Measurements from ENCODE around the gene CCNA2. TPM values are rescaled to one million over a fixed set of nuclear protein-coding genes. Genes with fewer than 3 reads are reported as not detected.
A peak's percentile ranks its signal among the peaks of the same experiment; 100 is the strongest.

Gene CCNA2
- total RNA-seq, 1 experiment from 2014 or later: 89.2 TPM

- no peaks in the 10 kb centered on the region for H3K27me3 ChIP-seq (ENCODE audit: insufficient read depth, low read length)
- no peak overlapping the region for H3K27ac ChIP-seq (ENCODE audit: insufficient read length, low read depth, low read length)
- H3K56ac ChIP-seq (ENCODE audit: insufficient read length, low read depth, low read length): no peak overlapping the region
- no peak for TF ChIP-seq CTCF (conservative IDR thresholded peaks at IDR 0.05)
- DNase-seq: no peak
- Mint-ChIP-seq H3K27me3 (ENCODE audit: low read depth) (no peaks in the 10 kb centered on the region), H3K9me3 (no peaks in the 10 kb centered on the region), H3K27ac (peak overlapping the region; percentile 63 to 91 (median 65); a peak in 5 of 7 replicates), H3K4me1 (peaks cover 8 to 14% of the 10 kb centered on the region in 2 experiments), H3K36me3 (ENCODE audit: insufficient read depth in 1 of 3, low read depth in 3 of 3) (peaks cover 21 to 31% (median 30%) of the 10 kb centered on the region in 3 experiments), H3K4me3 (peak overlapping the region; percentile 99 to 100)
- H3T11ph ChIP-seq (ENCODE audit: low read length): no peak overlapping the region
- no peak overlapping the region for H4K91ac ChIP-seq (ENCODE audit: insufficient read length, low read depth, low read length)
- no peak overlapping the region for H2BK15ac ChIP-seq (ENCODE audit: low read depth, low read length)
- no peak overlapping the region for H2AK5ac ChIP-seq (ENCODE audit: insufficient read length, low read length)
- peak overlapping the region; percentile 79 for H2AFZ ChIP-seq (ENCODE audit: low read length)
- H2BK5ac ChIP-seq (ENCODE audit: insufficient read length, low read length): no peak overlapping the region
- no peak overlapping the region for H3K23ac ChIP-seq (ENCODE audit: insufficient read length, low read depth, low read length)
- H4K20me1 ChIP-seq (ENCODE audit: control insufficient read depth, insufficient read depth, insufficient read length): no peaks in the 10 kb centered on the region
- no peaks in the 10 kb centered on the region for H3K9me3 ChIP-seq (ENCODE audit: control insufficient read depth, low read depth, low read length)
- no peak overlapping the region for H4K8ac ChIP-seq (replicated peaks; ENCODE audit: insufficient read length, low read depth, low read length)
- no peak overlapping the region for H2BK120ac ChIP-seq (ENCODE audit: low read depth, low read length, poor library complexity, severe bottlenecking)
- H4K5ac ChIP-seq (ENCODE audit: insufficient read length, low read depth, low read length): no peak overlapping the region
- no peaks in the 10 kb centered on the region for H3K4me1 ChIP-seq (ENCODE audit: insufficient read depth, low read length)
- H3K79me2 ChIP-seq (ENCODE audit: insufficient read depth, low read length): peaks cover 8% of the 10 kb centered on the region; the same call in 1 of the 2 replicates
- WGBS (ENCODE audit: extremely low coverage, insufficient read length, low lambda C conversion rate): no CpG with 5 or more reads among the region's 8 CpGs
- H3K18ac ChIP-seq (ENCODE audit: insufficient read length, low read depth, low read length): peak overlapping the region; percentile 51
- H3K14ac ChIP-seq (ENCODE audit: insufficient read depth, low read length): no peak overlapping the region; the same call in 1 of the 2 replicates
- peak overlapping the region; percentile 77 for H3K9ac ChIP-seq (ENCODE audit: extremely low read depth, insufficient read length, low read length)
- peaks cover 4% of the 10 kb centered on the region for H3K79me1 ChIP-seq (ENCODE audit: insufficient read depth, low read depth, low read length, poor library complexity, severe bottlenecking)
- H3K4ac ChIP-seq (ENCODE audit: low read depth, low read length): no peak overlapping the region
- no peak overlapping the region for H2BK12ac ChIP-seq (ENCODE audit: insufficient read length, low read depth, low read length)
- peaks cover 8% of the 10 kb centered on the region for H3K23me2 ChIP-seq (ENCODE audit: insufficient read length, low read depth, low read length, poor library complexity, severe bottlenecking)
- peak overlapping the region; percentile 51 for H3K4me2 ChIP-seq (ENCODE audit: insufficient read depth, insufficient read length, low read length)
- H2BK20ac ChIP-seq (ENCODE audit: low read depth, low read length, poor library complexity, severe bottlenecking): no peak overlapping the region
These were observed 466 bp upstream of the CCNA2 start for GRCh38 chr4:121824171-121824527.

Measured in H9 (cell line).